ENCODE results near the gene CTSH.
A peak's percentile ranks its signal among the peaks of the same experiment; 100 is the strongest.
"Not testable (repeated sequence)": the region's sequence is repeated elsewhere in the genome, so short reads cannot be mapped to it uniquely, and the experiment has no call there.

CTSH gene

DNA sequence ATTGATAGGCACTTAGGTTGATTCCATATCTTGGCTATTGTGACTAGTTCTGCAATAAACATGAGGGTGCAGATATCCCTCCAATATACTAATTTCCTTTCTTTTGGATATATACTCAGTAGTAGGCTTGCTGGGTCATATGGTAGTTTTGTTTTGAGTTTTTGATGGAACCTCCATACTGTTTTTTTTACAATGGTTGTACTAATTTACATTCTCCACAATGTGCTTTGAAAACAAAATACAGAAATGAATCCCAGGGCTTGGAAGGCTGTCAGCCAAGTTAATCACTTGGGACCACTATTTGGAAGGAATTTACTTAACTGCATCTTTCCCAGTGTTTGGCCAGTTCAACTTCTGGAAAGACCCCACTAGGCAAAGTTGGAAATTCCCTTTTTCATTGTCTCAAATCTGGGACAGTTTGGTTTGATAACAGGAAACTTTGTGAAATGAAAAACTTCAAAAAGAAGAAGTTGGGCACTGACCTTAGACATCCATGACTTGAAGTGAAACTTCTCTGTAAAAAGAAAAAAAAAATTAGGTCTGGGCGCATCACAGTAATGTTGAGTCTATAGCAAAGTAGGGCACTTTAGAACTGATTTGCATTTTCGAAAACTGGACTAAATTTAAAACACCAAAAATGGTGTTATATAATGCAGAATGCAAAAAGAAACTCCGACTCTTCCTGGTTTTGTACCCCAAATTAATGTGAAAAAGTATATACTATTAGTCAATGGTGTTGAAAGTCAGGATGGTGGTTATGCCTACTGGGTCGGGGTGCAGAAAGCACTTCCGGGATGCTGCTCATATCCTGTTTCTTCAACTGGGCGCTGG is 6.0 kb downstream of the CTSH start:
- DNase-seq = peak; percentile 23

DNA sequence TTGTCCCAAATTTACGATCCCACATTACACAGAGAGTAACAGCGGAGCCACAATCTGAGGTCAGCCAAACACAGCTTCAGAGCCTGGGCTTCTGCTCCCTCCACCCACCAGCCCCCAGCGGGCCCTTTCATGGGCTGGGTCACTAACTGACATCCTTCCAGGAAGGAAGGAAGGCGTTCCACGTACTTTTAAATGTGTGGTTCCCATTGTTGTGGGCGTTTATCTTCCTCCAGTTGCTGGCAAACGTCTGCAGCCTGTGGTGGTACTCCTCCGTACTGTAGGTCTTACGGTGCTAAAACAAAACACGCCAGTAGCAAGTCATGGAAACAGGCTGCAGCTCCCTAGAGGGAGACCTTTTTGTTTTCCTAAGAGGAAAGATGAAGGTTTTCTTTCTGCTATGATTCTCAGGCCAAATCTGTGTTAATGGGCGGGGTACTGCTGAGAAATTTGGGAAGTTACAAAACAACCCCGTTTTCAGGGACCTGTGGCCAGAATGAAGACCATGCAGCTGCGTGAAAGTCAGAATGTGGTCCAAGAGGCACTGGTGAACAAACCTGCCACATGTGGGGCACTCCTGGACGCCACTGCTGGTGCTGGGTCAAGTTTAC is 7.6 kb downstream of the CTSH start:
- DNase-seq = no peak

GRCh38 chr15:78934655-78935023 is 10.2 kb downstream of the CTSH start:
- no peak for DNase-seq

GRCh38 chr15:78933823-78934654 is 10.8 kb downstream of the CTSH start:
- DNase-seq = peak; percentile 59

DNA sequence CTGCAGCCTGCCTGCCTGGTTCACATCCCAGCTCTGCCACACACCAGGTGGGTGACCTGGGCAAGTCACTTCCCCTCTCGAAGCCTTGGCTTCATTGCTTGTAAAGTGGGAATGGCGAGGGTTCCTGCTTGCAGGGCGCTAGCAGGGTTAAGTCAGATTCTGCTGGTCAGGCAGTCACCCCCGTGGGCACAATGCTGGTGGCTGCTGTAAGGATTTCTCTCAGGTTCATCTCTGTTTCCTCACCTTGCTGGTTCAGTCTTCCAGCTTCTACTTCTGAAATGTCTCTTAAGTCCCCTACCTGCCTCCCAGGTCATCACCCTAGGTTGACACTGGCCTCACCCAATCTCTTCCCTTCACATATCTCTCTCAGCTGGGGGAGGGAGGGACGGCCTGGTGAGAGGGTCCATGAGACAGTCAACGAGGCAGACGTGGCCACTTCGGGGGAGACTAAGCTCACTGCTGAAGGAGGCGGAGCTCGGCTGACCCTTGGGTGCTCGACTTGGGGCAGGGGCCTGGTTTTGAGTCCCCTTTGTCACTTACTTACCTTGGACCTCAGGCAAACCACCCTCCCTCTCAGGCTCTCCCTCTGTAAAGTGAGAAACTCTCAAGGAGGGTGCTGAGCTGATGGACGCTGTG is 11.5 kb downstream of the CTSH start:
- no peak for DNase-seq

- no peak for DNase-seq
Observed at GRCh38 chr15:78932258-78932808, 12.5 kb downstream of the CTSH start.

- DNase-seq = no peak
Observed at GRCh38 chr15:78931439-78932257, 13.2 kb downstream of the CTSH start.

DNA sequence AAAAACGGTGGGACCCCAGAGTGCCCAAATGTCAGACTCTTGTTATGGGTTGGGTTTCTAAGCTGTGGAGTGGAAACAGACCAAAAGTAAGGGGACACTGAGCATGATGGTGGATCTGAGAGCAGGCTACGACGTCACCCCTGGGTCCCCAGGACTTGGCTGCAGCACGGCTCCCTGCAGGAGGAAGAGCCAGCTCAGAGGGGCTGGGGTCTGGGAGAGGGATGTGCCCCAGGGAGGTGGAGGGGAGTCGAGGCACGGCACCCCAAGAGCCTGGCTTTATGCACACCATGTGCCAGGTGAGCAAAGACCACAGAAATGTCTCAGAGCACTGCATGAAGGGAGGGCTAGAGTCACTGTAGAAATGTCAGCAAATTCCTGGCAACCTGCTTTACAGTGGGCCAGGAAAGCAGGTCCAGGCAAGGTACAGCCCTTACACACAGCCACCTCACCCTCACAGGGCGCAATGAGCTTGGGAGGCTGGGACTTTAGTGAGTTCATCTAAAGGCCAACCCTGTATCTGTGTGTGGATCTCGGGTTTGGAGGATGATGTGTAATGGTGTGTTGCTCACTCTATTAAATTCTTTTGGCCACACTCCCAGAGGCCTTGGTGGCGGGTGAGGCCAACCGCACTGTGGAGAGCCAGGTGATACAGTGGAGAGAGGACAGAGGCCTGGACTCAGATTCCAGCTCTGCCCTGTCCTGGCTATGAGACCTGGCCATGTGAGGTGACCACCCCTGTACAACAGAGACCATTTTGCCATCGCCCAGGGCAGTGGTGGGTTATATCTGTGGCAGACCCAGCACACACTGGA is 14.1 kb downstream of the CTSH start:
- DNase-seq = no peak

GRCh38 chr15:78929536-78930264 is 15.1 kb downstream of the CTSH start:
- no peak for DNase-seq

DNA sequence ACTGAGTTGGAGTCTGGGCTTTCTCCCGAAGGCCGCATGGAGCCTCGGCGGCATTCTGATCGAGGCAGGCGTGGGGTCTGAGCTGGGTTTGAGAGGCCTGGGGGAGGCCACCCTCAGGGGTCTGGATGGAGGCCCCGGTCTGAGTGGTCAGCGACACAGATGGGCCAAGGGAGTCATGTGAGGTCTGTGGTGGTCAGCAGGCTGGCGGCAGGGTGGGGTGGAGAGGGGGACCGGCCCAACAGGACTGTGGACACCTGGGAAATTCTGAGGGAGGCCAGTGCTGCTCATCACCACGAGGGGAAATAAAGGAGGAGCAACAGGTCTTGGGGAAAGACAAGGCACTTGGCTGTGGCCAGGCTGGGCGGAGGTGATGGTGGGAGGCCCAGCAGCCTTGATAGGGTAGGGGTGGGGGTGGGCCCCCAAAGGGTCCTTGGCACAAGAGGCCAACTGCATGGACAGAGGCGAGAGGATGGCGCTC is 16.2 kb downstream of the CTSH start:
- no peak for DNase-seq

- not testable (repeated sequence) for DNase-seq
Observed at GRCh38 chr15:78928176-78928575, 16.7 kb downstream of the CTSH start.

DNA sequence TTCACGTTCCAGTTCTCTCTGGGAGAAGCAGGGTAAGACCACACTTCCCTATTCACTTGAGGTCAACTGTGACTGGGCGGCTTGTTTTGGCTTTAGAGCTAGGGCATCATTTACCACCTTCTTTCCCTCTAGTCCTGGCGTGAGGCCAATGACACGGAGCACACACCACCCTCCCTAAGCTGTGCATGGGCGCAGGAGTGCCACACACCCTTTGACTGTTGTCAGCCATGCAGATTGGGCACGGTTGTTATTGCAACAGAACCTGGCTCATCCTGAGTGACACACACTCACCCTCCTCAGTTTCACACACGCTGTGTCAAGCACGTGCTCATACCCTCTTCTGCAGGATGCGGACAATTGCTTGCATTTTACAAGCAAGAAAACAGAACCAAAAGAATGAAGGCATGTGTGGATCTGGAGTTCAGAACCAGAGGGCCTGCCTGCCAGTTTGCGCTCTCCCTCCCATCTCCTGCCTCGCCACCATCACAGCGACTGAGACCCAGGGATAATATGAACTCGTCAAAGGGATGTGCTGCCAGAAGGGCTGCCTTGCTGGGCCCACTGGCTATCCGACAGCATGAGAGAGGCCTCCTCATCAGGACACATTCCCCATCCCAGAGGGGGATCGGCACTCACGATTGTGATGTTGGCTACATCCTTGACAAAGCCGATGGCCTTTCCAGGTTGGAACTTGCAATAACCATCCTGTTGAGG is 17.6 kb downstream of the CTSH start:
- no peak for DNase-seq

DNA sequence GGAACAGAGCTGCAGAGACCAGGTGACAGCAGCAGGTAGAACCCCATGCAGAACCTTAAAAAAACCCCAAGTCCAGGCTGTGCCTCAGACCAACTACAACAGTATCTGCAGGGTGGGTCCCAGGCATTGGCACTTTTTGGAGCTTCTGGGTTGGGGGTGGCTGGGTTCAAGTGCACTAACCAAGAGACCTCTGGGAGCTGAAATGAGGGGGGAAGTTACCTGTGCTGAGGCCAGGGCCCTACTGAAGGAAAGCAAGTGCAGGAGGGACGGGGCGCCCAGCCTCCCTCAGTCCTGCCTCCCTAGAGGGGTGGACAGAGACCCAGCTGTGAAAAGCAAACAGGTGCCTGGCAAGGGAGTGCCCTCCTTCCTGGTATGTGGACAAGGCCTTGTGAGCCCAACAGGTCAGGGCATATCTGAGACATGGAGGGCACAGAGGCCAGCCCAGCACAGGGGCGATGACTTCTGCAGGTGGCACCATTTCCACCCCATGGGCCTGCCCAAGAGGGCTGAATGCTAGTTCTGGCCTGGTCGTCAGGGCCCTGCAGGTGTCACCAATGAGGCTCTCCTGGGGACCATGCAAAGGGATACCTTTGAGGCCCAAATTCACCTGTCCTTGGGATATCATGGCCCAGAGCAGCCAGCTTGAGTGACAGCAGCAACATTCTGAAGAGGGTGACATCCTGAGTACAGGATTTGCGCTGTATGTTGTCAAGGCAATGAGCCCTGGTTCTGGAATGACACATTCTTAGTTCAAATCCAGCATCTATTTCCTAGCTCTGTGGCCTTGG is 18.7 kb downstream of the CTSH start:
- no peak for DNase-seq

GRCh38 chr15:78925076-78925624 is 19.7 kb downstream of the CTSH start:
- DNase-seq = no peak

- DNase-seq = no peak
Observed at GRCh38 chr15:78923480-78924360, 21.1 kb downstream of the CTSH start.

GRCh38 chr15:78923015-78923414 is 21.8 kb downstream of the CTSH start:
- no peak for DNase-seq

DNA sequence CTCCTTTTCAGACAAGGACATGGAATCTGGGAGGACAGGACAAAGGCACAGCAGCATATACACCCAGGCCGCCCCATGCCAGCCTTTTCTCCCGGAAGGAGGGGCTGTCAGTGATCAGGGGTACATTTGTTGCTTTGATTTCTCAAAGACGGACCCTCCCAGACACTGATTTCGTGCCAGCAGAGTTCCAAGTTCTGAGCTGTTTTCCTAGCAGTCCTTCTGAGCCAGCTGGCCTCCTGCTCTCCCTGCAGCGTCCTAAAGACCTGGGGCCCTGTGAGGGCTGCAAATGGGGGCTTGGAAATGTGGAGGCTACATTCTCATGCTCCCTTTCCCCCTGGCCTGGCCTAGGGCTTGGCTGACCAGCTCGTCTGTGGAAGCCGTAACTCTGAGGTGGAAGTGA is 22.3 kb downstream of the CTSH start:
- no peak for DNase-seq
